HG03175 (cell line): Measurements from ENCODE around the gene FCHO1.
"Not testable (repeated sequence)": the region's sequence is repeated elsewhere in the genome, so short reads cannot be mapped to it uniquely, and the experiment has no call there.

Source experiments
- ATAC-seq: cut with Tn5 transposase; IDR thresholded peaks from one replicate; pipeline ENCODE4 v1.9.1; 2021; ENCODE audit warnings: mild to moderate bottlenecking, moderate library complexity; ENCODE audit not compliant: unreplicated experiment

FCHO1 gene

GRCh38 chr19:17758515-17758914, 7.2 kb downstream of the FCHO1 start:
- no peak for ATAC-seq

- ATAC-seq, result no peak
Observed at GRCh38 chr19:17761148-17761547, 9.9 kb downstream of the FCHO1 start.

- ATAC-seq, result no peak
Observed at GRCh38 chr19:17762505-17763229, 11.4 kb downstream of the FCHO1 start.

DNA sequence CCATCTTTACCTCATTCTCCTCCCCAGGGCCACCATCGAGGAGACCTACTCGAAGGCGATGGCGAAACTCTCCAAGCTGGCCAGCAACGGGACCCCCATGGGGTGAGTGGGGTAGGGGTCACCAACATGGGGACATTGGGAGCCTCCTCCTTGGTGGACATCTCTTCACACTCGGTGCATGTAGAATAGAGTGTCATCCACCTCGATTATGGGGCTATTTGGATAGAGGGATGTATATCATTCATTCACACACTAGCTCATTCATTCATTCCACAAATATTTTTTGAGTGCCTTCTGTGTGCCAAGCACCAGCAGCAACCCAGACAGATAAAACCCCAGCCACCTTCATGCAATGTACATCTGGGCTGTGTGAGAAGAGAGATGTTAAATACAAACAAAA, 13.1 kb downstream of the FCHO1 start:
- ATAC-seq, result no peak

- ATAC-seq, result no peak
Observed at GRCh38 chr19:17765069-17765618, 13.9 kb downstream of the FCHO1 start.

GRCh38 chr19:17766543-17767131, 15.4 kb downstream of the FCHO1 start:
- ATAC-seq, result no peak

GRCh38 chr19:17767559-17767958, 16.3 kb downstream of the FCHO1 start:
- ATAC-seq, result no peak

DNA sequence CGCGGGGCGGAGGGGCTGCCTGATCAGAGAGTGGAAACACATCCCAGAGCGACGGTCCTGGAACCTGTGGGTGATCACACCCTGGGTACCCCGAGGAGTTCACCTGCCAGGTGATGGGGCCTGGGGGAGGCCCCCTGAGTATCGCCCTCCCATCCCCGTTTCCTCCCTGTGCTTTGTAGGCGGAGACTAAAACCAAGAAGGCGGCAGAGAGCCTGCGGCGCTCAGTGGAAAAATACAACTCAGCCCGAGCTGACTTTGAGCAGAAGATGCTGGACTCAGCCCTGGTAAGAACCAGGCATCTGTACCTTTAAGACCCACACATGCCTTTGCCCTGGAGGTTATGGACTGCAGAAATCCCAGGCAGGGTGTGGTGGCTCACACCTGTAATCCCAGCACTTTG, 19.3 kb downstream of the FCHO1 start:
- ATAC-seq, result no peak

DNA sequence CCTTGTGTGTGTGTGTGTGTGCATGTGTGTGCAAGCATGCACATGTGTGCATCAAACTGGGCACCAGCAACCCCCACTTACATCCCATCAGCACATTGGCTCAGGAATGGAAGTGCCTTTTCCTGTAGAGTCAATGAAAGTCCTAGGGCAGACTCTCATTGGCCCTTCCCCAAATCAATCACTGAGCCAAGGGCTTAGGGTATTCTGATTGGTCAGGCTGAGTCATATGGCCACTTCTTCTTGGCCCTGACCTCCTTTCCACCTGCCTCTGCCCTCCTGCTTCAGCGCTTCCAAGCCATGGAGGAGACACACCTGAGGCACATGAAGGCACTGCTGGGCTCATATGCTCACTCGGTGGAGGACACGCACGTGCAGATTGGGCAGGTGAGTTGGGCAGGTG, 20.9 kb downstream of the FCHO1 start:
- no peak for ATAC-seq

DNA sequence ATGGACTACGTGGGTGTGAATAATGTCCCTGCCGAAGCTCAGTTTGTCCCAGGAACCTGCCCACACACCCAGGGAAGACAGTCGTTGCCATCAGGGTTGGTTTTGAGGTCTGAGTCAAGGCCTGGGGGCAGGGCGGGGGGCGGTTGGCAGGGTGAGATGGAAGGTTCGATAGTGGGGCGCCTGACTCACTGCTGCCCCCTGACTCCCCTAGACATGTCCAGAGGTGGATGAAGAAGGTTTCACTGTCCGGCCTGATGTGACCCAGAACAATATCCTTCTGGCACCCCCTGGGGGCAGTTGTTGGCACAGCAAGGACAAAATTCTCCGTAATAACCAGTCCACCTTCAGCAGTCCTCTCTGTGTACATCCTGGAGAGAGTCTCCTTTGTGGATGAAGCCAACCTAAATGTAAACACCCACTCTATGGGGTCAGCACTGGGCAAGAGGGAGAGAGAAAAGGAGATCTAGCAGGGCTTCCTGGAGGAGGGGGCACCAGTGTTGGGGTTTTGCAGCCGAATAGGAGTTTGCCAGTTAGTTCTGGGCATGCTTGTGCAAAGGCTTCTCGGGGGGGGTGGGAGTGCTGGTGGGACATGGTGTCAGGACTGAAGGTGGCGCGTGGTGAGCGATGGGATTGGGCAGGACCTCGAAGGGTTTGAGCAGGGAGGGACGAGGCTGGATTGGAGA, 24.1 kb downstream of the FCHO1 start:
- ATAC-seq, result no peak

DNA sequence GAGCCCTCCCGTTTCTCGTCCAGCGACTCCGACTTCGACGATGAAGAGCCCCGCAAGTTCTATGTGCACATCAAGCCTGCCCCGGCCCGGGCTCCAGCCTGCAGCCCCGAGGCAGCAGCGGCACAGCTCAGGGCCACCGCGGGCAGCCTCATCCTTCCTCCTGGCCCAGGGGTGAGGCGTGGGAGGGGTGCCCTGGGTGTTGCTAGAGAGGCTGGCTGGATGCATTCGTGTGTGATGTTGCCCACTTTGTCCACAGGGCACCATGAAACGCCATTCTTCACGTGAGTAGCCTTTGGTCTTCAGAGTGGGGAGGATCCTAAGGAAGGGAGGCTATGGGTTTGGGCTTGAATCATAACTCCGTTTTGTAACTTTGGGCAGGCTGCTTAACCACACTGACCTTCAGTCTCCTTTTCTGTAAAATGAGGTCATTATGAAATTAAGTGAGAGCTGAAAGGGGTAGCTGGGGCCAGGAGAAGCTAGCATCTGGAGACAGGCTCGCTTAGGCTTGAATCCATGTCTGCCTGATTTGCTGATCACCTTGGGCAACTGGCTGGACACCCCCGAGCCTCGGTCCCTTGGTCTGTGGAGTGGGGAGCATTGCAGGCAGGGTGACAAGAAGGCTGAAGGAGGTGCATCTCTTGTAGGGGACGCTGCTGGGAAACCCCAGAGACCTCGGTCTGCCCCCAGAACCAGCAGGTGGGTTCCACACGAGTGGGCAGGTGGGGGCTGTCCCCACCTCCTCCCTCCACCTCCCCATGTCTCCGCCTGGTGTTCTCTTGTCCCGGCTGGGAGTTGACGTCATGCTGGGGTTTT, 24.9 kb downstream of the FCHO1 start:
- peak; percentile 67 for ATAC-seq

DNA sequence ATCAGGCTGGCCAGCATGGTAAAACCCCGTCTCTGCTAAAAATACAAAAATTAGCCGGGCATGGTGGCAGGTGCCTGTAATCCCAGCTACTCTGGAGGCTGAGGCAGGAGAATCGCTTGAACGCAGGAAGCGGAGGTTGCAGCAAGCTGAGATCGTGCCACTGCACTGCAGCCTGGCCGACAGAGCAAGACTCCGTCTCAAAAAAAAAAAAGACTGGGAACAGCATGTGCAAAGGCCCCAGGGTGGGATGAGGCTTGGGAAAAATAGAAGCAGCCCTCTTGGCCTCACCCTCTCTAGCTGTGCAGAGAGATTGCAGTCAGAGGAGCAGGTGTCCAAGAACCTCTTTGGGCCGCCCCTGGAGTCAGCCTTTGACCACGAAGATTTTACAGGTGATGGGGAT, 26.6 kb downstream of the FCHO1 start:
- ATAC-seq, result not testable (repeated sequence)

GRCh38 chr19:17778251-17778967, 27.1 kb downstream of the FCHO1 start:
- ATAC-seq, result no peak

GRCh38 chr19:17778968-17779929, 28.0 kb downstream of the FCHO1 start:
- no peak for ATAC-seq

DNA sequence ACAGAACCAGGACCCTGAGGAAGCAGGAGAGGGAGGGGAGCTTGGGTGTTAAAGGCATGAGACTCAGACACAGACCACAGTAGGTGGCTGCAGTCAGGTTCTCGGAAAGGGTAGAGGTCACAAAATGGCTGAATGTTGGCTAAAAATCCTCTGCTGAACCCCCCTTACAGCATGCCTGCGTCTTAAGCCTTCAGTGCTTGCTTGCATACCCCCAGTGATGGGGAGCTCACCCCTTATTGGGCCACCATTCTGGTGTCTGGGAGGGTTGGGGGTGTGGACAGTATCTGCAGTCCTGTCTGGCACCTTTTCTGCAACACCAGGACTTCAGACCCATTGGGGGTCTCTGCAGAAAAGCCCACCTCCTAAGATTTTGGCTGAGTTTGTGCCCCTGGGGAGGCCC, 29.5 kb downstream of the FCHO1 start:
- no peak for ATAC-seq

DNA sequence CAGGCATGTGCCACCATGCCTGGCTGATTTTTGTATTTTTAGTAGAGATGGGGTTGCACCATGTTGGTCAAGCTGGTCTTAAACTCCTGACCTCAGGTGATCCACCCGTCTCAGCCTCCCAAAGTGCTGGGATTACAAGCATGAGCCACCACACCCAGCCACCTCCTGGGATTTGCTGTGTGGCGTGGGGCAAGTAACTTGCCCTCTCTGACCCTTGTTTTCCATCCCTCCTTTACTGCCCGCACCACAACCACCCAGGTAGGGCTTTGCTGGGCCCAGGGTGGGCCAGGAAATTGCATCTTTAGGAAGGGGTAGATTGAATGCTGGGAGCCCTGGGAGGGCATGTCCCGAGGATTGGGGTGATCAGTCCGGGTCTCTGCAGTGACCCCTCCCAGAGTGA, 32.4 kb downstream of the FCHO1 start:
- not testable (repeated sequence) for ATAC-seq

DNA sequence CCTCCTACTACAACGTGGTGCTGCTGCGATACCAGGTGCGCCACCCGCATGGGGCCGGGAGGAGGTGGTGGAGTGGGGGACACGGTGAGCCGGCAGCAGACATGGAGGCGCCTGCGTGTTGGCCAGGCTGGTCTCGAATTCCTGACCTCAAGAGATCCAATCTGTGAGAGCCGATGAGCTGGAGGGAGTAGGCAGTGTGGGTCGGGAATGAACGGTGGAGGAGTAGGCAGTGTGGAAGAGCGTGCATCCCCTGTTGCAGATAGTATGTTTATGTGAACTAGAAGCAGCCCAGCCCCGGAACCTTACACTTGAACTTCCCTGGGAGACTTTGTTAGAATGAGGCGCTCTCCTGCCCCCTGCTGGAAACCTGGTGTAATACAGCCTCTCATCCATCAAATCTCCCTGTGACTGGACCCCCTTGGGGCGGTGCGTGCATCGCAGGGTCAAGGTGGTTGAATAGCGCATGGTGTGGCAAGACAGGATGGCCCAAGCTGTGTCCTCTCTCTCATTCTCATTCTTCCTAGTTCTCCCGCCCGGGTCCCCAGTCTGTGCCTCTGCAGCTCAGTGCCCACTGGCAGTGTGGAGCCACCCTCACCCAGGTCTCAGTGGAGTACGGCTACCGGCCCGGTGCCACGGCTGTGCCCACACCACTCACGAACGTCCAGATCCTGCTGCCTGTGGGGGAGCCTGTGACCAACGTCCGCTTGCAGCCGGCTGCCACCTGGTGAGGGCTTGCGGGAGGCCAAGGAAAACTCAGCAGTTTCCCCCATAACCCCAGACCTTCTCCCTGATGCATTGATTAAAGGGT, 33.1 kb downstream of the FCHO1 start:
- ATAC-seq, result no peak

DNA sequence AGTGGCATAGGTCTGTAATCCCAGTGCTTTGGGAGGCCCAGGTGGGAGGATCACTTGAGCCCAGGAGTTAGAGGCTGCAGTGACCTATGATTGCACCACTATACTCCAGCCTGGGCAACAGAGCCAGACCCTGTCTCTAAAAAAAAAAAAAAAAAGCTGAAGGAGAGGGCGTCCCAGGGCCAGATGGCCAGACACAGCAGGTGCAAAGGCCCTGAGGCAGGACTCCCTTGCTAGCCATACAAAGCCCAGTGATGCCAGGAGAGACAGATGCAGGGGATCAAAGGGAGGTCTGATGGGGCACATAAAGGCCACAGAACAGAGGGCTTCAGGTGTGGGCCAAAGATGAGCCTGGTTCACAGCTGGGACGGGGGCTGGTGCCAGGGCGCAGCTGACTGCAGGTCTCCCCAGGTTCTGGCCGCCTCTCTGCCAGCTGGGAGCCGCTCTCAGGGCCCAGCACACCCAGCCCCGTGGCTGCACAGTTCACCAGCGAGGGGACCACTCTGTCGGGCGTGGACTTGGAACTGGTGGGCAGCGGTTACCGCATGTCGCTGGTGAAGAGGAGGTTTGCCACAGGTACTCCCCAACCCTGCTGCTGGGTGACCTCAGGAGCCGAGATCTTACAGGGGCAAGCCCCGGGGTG, 36.1 kb downstream of the FCHO1 start:
- no peak for ATAC-seq
